KBM-7 (cell line): Measurements from ENCODE around the gene BCO1.

Source experiments
- DNase-seq: peaks from one replicate; pipeline ENCODE4 v3.0.0-alpha.2; 2015
- in situ Hi-C: fragments of 300-500 bp; cut with MboI; formaldehyde crosslinking; loops from 2 replicates; pipeline ENCODE4 v1.14.3; 2020; ENCODE audit warnings: low sequenced_read_pairs, low pct_unique_long_range_greater_than_20kb, mixed read lengths

The BCO1 gene

DNA sequence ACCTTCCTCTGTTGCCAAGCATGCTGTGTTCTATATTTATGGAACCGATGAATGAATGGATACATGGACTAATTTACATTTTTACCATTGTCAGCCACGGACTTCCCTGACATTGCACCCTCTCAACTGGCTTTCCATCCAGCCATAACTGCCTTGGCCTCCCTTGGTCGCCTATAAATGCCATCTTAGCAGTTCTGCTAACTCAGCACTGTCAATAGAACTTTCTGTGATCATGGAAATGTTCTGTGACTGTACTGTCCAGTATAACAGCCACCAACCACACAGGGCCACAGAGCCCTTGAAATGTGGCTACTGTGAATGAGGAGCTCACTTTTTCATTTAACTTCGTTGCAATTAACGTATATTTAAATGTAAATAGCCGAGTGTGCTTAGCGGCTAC is 8.7 kb upstream of the BCO1 start:
- in situ Hi-C loops: no loop called here
- no peak for DNase-seq

- DNase-seq: no peak
- in situ Hi-C loops: no loop called here
Observed at GRCh38 chr16:81231014-81231413, 7.5 kb upstream of the BCO1 start.

DNA sequence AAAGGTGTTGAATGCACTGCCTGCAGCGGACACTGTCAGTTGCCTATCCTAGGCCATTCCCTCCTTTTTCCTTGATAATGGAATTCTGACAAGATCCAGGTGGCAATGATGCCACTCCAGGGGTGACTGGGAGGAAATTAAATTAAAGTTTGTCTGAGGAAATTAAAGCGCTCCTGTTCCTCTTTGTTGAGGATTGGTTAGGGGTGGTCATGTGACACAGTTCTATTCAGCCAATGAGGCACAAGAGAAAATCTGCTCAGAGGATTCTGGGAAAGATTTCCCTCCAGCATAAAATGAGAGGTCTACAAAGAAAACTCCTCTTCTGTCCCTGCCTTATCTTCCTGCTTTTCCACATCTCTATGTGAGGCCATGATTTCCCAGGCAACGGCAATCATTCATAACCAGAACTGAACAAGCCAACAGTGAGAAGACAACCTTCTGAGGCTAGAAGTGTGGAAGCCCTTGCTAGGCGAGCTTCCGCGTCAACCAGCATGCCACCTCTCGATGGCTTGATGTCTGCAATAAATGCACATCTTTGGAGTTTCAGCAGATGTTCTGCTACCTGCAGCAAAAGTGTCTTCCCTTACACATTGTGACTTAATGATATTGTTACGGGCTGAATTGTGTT is 5.6 kb upstream of the BCO1 start:
- no peak for DNase-seq
- in situ Hi-C loops: no loop called here

DNA sequence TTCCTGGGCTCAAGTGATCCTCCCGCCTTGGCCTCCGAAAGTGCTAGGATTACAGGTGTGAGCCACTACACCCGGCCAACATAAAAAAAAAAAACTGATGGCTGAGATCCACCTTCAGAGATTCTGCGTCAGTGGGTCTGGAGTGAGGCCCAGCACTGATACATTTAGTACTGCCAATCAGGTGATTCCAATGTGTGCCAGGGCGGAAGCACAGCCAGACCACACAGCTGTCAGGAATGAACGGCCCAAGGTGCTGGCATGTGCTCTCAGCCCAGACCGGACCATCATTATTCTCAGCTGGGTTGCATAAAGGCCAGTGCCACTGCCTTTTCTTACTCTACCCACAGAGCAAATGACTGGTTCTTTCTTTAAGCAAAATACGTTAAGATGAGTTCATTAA is 1.2 kb upstream of the BCO1 start:
- in situ Hi-C loops: no loop called here
- DNase-seq: no peak

GRCh38 chr16:81237942-81238295 is 570 bp upstream of the BCO1 start:
- in situ Hi-C loops: no loop called here

DNA sequence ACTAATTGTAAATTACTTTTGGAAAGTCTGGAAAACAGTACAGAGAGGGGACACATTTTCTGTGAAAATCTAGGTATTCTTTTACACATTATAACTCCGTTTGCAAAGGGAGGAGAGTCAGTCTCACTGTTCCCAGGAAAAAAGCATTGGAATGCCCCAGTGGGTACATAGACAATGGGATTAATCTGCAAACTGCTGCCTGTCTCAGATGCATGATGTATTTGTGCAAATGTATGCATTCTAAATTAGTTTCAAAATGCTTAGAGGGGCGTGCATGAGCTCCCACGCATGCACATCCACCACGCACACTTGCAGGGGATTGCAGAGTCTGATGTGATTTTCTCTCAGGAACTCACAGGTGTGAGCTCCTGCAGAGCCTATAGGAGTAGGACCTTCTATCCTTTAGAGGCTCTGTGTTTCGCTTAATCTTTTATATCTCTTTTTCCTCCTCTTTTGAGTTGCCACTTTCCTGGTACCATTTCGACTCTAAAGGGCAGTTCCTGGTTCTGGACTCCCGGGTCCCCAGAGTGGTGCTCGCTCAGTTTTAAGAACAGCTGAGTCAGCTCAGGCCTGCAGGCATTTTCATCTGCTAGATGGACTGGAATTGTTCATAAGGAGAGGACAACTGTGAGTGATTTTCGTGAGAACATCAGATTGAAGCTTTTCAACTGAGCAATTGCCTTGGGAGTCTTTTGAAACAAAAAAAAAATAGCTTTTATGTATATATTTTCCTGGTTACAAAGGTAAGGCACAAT is 1.1 kb downstream of the BCO1 start:
- in situ Hi-C loops: no loop called here
- no peak for DNase-seq

More at GRCh38 chr16:81237942-81238295, 570 bp upstream of the BCO1 start:
- no peak for DNase-seq

DNA sequence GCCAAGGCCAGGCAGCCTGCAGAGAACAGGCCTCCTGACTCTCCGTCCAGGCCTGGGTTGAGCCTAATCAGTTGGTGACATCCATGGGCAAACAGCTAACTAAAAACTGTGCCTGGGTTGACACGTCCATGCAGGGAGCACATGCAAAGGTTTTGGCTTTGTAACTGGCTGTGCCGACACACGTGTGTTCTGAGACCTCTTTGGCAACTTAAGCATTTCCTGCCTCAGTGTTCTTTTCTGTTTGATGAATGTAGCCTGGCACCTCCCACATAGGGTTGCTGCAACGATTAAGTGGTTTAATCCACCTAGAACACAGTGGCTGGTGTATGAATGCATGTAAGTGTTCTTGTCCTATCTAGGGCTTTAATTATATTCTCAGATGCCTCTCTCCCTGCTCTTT is 3.2 kb downstream of the BCO1 start:
- in situ Hi-C loops: no loop called here
- DNase-seq: no peak

DNA sequence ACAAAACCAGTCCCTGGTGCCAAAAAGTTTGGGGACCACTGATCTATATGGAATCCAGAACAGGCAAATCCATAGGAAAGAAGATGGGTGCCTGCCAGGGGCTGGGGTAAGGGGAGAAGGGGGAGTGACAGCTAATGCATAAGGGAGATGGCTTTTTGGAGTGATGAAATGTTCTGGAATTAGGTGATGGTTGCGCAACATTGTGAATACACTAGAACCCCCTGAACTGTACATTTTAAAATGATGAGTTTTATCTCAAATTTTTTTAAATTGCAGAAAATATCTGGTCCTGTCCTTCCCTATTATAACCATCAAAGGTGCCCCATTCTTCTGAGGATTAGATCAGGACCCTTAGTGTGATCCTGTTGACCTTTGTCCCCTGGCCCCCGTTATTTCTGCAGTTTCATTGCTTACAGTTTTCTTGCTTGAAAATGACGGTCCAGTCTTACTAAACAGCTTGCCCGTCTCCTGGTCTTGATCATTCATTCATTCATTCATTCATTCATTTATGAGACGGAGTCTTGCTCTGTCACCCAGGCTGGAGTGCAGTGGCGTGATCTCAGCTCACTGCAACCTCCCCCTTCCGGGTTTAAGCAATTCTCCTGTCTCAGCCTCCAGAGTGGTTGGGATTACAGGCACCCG is 4.6 kb downstream of the BCO1 start:
- DNase-seq: no peak
- in situ Hi-C loops: no loop called here

GRCh38 chr16:81243942-81244341 is 5.5 kb downstream of the BCO1 start:
- no peak for DNase-seq
- in situ Hi-C loops: no loop called here

- in situ Hi-C loops: no loop called here
- DNase-seq: no peak
Observed at GRCh38 chr16:81251871-81252270, 13.4 kb downstream of the BCO1 start.

DNA sequence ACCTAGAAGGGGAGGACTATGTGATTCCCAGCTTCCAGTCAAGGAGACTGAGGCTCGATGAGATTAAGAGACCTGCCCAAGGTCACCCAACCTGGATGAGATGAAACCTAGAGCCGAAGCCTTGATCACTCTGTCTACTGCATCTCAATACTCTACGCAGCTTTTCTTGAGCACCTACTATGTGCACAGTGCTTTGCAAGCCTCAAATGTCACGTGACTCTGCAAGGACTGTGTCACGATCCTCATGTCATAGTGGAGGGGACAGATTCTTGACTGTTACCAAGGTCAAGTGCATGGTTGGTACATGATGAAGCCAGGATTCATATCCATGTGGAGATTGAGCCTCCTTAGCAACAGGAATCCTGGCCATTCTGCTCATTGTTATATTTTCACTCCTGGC is 14.7 kb downstream of the BCO1 start:
- in situ Hi-C loops: no loop called here
- DNase-seq: no peak

- in situ Hi-C loops: no loop called here
Observed at GRCh38 chr16:81254922-81255526, 16.5 kb downstream of the BCO1 start.

DNA sequence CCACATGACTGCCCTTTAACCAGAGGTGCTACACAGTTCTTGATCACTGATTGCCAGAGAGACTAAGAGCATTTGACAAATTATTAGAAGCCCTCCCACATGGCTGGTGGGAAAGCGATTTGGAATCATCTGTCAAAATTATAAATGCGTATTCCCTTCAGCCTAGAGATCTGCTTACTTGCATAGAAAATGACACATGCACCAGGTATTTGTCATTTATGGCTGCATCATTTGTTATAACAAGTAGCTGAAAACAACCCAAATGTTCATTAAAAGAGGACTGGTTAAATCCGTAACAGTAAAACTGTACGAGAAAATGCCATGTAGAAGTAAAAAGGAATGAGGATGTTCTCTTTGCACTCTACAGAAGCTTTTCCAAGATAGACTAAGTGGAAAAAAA is 21.4 kb downstream of the BCO1 start:
- no peak for DNase-seq
- in situ Hi-C loops: no loop called here

More at GRCh38 chr16:81254922-81255526, 16.5 kb downstream of the BCO1 start:
- DNase-seq: no peak

DNA sequence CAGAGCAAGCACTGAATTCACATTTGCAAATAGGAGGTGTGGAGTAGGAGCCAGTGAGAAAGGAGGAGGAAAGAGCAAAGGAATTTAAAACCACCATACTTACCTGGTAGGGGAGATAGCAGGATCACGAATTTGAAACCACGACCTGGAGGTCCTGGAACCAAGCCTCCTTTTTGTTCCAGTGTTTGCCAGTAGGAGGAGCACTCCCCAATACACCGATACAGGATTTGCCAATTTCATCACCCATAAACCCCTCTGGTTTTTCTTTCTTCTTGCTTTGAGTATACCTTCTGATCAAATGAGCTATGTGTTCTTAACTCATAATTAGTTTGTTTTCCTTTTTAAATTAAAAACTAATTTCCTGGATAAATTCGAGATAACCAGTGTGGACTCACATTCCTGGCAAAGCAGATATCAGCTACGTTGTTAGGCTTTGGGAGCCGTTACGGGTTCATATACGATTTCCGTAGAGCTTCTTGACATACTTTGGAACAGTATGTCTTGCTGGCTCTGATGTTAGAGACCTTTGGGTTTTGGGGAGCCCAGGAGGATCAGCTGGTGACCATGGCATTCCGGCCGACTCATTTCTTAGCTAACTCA is 22.7 kb downstream of the BCO1 start:
- peak; percentile 49 for DNase-seq
- in situ Hi-C loops: no loop called here

DNA sequence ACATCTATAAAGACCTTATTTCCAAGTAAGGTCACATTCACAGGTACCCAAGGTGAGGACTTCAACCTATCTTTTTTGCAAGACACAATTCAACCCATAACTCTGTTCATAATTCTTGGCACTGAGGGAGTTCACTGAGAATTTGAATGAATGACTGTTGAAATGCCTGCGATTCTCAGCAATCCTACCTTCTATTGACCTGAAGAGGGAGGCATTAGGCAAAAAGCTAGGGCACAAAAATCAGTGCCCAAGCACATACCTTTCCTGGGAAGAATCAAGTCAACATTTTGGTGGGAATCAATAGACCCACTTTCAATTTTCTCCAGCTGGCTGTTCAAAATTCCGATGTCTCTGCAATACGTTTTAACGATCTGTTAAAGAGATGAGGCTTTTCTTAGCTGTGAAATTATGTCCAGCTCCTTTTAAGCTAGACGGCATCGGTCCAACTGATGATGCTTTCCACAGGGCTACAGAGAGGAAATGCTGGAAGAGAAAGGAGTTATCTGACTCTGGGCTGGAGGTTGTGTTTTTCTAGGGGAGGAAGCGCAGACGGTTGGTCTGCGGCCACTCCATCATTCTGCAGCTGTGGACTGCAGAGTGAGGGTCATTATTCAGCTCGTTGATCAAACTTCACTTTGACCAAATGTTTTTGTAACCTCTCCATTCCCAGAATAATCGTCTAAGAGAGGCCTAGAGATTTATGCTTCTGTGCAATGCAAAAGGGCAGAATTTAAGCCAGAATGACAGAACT is 25.2 kb downstream of the BCO1 start:
- DNase-seq: no peak
- in situ Hi-C loops: no loop called here

- DNase-seq: no peak
- in situ Hi-C loops: no loop called here
Observed at GRCh38 chr16:81264386-81264785, 25.9 kb downstream of the BCO1 start.

DNA sequence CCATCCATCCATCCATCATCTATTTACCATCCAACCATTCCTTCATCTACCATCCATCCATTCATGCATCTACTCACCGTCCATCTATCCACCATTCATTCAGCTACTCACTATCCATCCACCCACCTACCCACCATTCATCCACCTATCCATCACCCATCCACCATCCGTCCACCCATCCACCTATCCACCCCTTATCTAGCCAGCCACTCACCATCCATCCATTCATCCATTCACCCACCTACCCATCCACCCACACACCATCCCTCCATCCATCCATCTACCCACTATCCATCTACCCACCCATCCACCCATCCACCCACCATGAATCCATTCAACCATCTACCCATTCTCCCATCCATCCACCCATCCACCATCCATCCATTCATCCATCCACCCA is 26.6 kb downstream of the BCO1 start:
- in situ Hi-C loops: no loop called here

DNA sequence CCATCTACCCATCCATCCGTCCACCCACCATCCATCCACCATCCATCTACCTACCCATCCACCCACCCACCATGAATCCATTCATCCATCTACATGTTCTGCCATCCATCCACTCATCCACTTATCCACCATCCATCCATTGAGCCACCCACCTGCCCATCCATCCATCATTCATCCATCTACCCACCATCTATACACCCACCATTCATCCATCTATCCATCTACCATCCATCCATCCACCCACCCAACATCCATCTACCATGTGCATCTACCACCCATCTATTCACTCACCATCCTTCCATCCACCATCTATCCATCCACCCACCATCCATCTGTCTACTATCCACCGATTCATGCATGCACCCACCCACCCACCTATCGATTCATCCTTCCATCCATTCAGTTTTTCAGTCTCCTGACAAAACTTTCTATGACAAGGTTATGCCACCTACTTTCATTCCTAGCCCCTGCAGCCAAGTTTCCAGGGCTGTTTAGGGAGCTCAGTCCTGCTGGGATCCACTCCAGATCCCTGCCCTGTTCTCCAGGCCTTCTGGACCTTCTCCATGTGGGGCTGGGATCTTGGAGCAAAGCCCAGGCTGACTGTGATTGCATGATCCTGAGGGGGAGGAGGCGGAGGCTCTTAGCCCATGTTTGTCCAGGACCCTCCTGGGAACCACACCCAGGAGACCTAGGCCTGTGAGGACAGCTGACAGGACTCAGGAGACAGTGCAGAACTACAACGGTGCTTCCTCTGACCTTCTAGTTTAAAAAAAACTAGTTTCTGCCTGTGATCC is 27.4 kb downstream of the BCO1 start:
- DNase-seq: no peak
- in situ Hi-C loops: no loop called here

More for the DNA sequence above, 26.6 kb downstream of the BCO1 start:
- no peak for DNase-seq
